GM10266 (cell line): ENCODE results near the gene ETNK2.

Source experiments
- DNase-seq: peaks from one replicate; pipeline ENCODE4 v3.0.0; 2012; ENCODE audit errors: extremely low spot score
- TF ChIP-seq, protein P1 (sequence below): IDR thresholded peaks from 2 replicates; pipeline ENCODE4 v1.5.1; 2012; ENCODE audit warnings: mild to moderate bottlenecking, low read depth; ENCODE audit not compliant: control insufficient read depth, insufficient read depth; ENCODE audit errors: missing control alignments

ETNK2 gene

DNA sequence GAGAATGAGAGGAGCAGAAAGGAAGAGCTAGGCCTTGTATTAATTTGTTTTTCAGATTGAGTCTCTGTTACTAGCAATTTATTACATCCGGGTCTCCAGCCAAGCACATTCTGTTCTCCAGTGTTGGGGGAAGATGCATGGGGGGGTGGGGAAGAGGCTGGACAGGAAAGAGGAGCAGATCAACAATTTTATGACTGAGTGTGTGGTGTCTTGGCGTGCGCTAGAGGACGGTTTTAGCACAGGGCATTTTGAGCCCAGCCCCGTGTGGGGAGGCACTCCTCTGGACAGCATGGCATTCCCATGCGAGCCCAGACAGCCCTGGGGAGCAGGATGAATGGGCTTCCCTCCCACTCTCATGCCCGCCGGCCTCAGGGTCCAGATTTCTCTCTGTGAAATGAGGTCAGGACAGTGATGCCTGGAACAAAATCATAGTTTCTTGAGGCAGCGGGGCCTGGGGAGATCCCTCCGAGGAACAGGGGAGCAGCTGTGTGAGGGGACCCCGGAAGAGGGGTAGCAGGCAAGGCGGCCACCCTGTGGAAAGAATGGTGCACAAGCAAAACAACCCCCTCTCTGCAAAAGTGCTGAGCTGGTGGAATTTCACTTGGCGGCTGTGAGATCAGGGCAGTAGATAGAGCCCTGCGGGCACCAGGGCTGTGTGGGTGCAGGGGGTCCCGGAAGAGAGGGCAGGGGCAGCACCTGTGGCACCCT, 62.6 kb downstream of the ETNK2 start:
- DNase-seq = no peak

DNA sequence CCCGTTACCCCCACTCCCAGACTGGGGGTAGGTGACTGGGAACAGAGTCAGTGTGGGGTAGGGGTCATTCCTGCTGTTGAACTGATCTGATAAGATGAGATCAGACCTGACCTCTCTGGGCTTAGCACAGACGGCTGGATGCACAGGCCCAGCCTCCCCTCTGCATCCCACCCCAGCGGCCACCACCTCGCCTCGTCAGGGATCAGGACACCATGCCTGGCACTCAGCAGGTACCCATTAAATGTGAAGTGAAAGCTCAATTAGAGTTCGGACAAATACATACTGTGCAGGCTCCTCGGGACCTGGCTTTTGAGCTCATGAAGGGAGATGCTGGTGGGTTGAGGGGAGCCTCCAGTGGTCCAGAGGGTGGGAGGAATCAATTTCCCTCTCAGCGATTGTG, 63.2 kb downstream of the ETNK2 start:
- TF ChIP-seq, protein P1, sequence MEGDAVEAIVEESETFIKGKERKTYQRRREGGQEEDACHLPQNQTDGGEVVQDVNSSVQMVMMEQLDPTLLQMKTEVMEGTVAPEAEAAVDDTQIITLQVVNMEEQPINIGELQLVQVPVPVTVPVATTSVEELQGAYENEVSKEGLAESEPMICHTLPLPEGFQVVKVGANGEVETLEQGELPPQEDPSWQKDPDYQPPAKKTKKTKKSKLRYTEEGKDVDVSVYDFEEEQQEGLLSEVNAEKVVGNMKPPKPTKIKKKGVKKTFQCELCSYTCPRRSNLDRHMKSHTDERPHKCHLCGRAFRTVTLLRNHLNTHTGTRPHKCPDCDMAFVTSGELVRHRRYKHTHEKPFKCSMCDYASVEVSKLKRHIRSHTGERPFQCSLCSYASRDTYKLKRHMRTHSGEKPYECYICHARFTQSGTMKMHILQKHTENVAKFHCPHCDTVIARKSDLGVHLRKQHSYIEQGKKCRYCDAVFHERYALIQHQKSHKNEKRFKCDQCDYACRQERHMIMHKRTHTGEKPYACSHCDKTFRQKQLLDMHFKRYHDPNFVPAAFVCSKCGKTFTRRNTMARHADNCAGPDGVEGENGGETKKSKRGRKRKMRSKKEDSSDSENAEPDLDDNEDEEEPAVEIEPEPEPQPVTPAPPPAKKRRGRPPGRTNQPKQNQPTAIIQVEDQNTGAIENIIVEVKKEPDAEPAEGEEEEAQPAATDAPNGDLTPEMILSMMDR = no peak
- no peak for DNase-seq

More for the DNA sequence above, 62.6 kb downstream of the ETNK2 start:
- TF ChIP-seq, protein P1 = no peak

DNA sequence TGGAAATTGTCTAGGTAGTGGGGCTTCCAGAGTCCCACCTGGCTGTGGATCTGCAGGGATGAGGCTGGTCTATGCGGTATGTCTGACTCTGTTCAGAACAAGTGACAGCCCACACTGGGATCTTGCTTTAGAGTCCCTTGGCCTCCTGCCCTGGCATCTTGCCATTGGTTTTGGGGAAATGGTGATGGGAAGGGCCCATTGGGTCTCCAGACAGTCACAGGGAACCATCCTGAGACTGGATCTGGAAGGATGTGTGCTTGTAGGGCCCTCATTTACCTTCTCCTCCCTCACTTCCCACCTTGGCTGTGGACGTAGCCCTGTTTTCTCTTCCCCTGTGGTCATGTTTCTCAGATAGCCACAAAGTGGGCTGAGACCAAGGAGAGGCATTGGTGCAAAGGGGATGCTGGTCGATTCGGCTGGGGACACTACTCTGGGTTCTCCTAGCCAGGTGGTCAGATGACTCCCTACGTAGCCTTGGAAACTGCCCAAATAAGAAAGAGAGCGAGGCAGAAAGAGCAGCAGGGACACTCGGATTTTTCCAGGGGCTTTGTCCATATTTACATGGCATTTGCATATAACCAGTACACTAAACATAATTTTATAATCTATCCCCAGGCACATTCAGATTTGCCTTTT, 63.8 kb downstream of the ETNK2 start:
- DNase-seq = no peak
- TF ChIP-seq, protein P1 = no peak

DNA sequence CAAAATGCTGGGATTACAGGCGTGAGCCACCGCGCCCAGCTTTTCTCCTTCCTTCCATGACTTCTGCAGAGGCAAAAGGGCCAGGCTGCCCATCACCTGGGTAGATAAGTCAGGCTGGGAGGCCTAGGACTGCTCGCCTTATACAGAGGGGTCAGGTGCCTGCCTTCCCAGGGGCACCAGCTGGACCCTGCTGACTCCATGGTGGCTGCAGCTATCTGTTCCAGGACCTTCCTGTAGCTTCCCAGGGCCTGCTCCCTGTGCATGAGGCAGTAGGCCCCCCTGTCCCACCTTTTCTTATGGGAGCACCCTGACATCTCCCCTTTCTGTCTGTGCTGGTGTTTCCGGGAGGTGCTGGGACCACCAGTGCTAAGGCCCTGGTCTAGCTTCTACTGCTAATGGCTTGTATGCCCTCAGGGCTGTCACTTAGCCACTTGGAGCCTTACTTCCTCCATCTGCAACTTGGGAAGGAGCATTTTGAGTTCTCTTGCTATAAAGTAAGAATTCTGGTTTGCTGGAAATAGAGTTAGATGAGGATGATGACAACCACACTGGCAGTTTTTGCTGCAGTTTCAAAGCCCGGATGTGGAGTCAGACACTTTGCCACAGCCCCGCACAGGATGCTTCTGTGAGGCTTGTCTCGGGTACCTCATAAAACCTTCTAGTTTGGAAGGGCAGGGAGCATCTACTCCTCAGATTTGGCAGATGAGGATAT, 64.5 kb downstream of the ETNK2 start:
- no peak for DNase-seq
- TF ChIP-seq, protein P1 = no peak

DNA sequence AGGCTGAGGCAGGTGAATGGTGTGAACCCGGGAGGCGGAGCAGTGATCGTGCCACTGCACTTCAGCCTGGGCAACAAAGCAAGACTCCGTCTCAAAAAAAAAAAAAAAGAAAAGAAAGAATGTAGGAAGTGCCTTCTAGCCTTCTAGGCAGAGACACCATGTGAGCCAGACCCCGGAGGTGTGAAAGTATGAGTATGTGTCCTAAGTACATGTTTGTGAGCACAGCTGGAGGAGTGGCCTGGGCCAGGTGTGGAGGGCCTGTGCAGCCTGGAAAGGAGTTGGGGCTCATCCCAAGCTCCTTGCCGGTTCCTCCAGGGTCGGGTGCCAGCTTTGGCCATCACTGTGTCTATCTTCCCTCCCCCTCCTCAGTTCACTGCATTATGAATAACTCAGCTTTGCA, 66.0 kb downstream of the ETNK2 start:
- TF ChIP-seq, protein P1 = no peak
- no peak for DNase-seq

DNA sequence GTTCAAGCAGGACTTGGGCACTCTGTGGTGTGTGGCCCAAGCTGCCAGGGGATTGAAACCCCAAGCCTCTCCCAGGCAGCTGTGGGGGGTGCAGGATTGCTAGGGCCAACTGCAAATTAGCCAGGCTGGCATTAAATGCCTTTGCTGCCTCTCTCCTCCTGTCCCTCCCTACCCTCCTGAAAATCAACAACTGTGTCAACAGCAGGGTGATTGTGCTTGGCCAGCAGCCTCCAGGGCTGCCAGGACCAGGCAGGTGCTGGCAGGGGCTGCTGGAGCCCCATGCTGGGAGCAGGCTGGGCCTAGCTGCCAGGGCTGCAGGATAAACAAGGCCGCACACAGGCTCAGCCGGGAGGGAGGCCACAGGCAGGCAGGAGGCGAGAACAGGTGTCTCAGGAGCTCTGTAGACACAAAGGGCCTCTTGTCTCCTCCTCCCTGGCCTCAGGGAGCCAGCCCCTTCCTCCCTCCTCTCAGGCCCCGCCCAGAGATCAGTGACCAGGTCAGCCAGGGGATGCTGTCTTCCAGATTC, 67.5 kb downstream of the ETNK2 start:
- TF ChIP-seq, protein P1 = no peak
- no peak for DNase-seq
